Measurements from ENCODE around the gene TLN1.

The TLN1 gene, protein sequence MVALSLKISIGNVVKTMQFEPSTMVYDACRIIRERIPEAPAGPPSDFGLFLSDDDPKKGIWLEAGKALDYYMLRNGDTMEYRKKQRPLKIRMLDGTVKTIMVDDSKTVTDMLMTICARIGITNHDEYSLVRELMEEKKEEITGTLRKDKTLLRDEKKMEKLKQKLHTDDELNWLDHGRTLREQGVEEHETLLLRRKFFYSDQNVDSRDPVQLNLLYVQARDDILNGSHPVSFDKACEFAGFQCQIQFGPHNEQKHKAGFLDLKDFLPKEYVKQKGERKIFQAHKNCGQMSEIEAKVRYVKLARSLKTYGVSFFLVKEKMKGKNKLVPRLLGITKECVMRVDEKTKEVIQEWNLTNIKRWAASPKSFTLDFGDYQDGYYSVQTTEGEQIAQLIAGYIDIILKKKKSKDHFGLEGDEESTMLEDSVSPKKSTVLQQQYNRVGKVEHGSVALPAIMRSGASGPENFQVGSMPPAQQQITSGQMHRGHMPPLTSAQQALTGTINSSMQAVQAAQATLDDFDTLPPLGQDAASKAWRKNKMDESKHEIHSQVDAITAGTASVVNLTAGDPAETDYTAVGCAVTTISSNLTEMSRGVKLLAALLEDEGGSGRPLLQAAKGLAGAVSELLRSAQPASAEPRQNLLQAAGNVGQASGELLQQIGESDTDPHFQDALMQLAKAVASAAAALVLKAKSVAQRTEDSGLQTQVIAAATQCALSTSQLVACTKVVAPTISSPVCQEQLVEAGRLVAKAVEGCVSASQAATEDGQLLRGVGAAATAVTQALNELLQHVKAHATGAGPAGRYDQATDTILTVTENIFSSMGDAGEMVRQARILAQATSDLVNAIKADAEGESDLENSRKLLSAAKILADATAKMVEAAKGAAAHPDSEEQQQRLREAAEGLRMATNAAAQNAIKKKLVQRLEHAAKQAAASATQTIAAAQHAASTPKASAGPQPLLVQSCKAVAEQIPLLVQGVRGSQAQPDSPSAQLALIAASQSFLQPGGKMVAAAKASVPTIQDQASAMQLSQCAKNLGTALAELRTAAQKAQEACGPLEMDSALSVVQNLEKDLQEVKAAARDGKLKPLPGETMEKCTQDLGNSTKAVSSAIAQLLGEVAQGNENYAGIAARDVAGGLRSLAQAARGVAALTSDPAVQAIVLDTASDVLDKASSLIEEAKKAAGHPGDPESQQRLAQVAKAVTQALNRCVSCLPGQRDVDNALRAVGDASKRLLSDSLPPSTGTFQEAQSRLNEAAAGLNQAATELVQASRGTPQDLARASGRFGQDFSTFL (N-terminal part only)

DNA sequence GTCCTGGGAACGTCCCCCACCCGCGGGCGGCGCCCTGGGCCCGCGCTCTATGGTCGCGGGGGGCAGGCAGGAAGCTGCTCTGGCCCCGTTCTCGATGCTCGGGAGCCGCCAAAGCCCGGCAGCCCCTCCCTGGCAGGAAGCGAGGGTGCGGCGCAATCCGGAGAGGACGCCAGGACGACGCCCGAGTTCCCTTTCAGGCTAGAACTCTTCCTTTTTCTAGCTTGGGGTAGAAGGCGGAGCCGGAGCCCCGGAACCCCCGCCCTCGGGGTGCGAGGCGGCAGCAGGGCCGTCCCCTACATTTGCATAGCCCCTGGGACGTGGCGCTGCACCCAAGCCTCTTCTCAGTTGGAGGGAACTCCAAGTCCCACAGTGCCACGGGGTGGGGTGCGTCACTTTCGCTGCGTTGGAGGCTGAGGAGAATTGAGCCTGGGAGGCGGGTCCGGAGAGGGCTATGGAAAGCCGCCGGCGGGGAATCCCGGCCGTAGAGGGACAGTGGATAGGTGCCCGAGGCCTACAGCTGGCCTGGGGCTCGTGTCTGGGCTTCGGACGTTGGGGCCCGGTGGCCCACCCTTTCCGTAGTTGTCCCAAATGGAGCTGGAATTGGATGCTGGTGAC is at the start of gene TLN1, which contains the start of gene CREB3:
Gene TLN1, minus strand, starts transcription at position 11 of the 615 bp plus-strand sequence. CDS start 6,501 bp downstream, outside the sequence.
Gene CREB3, plus strand, starts transcription at position 482 of the 615 bp plus-strand sequence. Its CDS starts 107 bp downstream, at position 589.
- FAIRE-seq = peak; percentile 98

DNA sequence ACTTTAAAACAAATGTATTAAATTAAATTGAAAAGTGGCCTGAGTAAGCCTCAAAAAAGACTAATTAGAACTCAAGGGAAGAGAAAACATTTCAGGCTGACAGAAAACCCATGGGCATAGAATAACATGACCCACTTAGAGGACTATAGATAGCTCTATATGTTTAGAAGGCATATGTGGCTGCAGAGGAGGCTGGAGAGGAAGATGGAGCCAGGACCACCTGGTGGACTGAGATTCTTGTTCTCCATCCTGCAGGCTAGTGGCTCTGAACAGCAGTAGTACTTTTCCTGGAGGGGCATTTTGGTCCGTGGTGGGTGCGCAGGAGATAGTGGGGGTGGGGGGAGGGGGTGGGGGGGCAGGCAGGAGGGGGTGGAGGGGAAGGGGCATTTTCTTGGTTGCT is 49.1 kb upstream of the TLN1 start:
- no peak for FAIRE-seq

DNA sequence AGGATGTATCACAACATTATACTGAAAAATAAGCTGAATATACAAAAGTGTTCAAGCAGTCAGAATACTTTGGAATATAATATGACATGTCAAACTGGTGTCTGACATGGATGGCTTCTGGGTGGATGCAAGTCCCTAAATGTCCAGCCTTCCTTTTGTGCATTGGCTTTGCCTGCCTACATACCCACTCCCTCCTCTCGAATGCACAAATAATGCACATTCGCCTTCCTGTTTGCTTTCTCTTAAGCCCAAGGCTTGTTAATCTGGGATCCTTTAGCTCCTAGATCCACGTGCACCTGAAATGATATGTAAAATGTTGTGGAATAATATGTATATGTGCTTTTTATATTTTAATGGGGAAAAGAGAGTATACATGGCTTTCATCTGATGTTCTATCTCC is 46.5 kb upstream of the TLN1 start:
- no peak for FAIRE-seq

DNA sequence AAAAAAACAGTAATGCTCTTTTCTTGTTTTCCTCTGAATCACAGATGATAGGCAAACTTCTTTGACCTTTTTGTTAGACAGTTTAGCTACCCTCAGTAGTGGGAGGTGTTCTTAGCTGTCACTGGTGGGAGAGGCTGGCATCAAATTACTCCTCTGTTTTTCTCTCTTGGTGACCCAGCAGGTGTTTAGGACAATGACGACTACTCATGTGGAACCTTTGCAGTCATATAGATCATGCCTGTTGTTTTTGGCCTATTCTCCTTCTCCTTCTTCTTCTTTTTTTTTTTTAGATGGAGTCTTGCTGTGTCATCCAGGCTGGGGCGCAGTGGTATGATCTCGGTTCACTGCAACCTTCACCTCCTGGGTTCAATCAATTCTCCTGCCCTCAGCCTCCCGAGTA is 44.0 kb upstream of the TLN1 start:
- no peak for FAIRE-seq

DNA sequence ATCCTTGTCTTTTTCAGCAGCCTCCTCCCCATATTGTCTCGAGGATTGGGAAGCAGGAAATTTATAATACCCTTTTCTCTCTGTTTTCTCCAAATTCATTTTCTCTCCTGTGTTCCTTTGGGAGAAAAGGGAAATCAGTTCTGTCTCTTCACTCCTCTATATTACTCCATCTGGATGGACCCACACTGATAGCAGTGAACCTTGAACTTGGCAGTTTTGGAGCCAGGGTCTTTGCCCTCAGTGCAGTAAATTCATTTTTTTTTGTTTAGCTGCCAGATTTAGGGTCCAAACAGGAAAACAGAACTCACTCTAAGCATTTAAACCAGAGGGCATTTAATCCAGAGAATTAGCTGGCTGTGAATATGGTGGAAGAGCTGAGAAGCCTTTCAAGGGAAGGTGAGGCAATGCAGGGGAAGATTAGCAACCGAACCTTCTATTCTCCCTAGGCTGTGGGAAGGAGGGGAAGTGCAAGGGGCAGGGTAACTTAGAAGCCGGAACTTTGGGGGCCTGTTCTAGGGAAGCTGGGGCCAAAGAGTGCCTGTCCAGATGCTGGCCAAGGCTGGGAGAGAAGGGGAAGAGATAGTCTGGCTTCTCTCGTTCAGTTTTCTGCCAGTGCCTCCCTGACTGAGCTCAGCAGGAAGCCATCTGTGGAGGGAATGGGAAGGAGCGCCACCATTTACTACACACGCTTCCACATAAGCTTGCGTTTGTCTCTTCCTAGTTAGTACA is 43.1 kb upstream of the TLN1 start:
- FAIRE-seq = no peak

DNA sequence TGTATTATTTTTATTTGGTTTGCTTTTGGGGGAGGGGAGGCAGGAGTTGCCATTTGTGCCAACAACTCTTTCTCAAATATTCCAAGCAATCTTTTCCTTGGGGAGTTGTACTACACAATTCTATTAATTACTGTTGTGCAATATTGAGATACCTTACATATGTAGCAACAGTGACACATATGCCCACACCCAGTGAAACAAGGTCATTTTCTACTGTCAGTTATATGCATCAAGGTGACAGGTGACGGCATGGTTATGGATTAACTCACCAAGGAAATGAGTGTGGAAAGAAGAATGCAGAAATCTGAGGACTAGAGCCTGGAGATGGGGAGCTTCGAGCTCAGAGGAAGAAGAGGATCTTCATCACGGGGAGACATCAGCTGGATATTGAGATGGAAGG is 39.9 kb upstream of the TLN1 start:
- no peak for FAIRE-seq

DNA sequence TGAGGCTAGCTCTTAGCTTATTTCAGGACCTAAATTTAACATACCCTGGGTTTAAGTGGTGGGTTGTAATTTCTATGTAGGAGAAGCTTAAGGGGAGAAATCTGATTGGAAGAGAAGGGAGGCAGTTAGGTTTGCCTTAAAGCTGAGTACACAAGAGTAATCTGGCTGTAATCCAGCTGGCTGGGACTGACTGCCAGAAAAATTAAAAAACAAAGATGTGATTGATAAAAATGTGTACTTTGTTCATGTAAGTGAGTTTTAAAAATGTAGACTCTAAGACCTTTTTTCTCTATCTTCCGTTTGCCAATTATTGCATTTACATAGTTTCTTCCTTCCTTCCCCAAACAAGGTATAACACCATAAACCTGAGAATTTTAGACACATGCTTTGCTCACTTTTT is 39.5 kb upstream of the TLN1 start:
- FAIRE-seq = no peak

DNA sequence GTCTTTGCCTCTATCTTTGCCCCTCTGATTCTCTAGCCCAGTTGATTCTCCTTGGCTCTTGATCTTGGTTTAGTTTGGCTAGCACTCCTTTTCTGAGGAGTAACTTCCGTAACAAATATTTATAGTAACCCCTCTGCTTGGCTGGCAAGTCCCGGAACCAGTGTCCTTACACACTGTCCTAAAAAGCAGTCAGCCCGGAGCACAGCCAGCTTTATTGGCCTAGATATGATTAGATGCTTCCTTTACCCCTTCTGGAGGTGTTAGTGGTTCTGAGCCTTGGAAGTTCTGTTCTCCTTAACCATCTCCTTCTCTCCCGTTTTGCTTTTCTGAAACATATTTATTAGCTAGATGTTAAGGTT is 39.1 kb upstream of the TLN1 start:
- no peak for FAIRE-seq

DNA sequence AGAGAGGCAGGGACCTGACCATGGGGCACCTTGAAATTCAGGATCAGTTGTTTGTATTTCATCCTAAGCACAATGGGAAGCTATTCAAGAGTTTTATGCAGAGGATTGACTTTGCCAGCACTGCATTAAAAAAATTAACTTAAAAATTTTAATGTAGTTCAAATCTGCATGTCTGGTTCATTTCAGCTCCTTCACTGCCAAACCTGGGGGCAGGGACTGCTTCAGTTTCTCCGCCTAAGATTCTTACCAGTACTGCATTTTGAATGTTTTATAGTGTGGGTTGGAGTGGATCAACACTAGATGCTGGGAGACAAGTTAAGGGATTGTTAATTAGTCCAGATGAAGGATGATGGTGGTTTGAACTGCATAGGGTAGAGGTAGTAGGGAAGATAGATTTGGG is 37.8 kb upstream of the TLN1 start:
- no peak for FAIRE-seq

DNA sequence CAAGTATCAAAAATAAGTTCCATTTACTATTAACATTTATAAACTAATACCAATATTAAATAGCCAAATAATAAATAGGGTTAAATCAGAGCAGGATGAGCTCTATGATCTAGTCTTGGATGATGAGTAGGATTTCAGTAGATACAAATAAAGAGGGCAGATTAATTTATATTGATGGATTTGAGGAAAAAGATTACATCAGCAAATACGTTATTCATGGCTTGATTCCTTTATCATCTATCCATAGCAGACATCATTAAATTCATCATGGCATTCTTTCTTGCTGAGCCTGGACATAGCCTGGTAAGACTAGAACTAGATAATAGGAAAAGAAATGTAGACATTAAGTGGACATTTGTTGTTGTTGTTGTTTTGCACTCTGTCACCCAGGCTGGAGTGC is 35.5 kb upstream of the TLN1 start:
- no peak for FAIRE-seq

DNA sequence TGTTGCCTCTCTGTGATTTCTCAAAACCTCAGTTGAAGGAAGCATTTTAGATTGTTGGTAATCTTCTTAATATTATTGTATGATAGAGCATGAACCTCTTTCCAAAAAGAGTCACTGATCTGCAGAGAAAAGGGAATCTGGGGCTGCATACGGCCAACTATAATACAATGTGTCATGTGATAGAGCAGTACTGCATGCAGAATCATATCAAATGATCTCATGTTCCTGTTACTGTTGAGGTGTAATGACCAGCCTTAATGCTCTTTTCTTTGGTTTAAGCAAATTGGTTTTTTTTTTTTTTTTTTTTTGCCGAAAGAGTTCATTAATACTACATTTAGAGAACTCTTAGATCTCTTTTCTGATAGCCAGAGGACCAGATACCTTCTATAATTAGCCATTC is 35.0 kb upstream of the TLN1 start:
- FAIRE-seq = no peak

DNA sequence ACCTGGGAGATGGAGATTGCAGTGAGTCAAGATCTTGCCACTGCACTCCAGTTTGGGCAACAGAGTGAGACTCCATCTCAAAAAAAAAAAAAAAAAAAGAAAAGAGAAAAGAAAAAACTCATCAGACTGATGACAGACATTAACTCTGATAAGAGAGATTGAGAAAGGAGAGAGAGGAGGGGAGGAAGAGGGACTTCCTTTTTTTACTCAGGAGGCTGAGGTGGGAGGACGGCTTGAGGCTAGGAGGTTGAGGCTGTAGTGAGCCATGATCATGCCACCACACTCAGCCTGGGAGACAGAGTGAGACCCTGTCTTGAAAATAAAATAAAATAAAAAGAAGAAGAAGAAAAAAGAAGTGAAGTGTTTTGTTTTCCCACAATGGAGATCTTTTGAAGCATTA is 31.8 kb upstream of the TLN1 start:
- FAIRE-seq = no peak

DNA sequence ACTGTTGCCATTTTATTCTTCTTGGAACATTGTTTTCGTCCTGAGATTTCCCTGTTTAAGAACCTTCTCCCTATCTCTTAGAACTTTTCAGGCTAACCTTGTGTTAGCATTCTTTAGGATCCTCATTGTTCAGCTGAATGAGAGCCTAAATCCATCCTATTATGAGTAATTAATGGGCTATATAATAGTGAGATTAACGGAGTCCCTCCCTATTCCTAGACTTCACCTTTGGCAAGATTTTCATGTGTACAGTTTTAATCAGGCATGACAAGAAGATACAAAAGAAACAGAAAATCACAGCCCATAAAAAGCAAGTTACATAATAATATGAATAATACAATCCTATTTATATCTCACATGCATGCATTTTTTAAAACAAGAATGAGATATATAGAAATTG is 31.2 kb upstream of the TLN1 start:
- no peak for FAIRE-seq

DNA sequence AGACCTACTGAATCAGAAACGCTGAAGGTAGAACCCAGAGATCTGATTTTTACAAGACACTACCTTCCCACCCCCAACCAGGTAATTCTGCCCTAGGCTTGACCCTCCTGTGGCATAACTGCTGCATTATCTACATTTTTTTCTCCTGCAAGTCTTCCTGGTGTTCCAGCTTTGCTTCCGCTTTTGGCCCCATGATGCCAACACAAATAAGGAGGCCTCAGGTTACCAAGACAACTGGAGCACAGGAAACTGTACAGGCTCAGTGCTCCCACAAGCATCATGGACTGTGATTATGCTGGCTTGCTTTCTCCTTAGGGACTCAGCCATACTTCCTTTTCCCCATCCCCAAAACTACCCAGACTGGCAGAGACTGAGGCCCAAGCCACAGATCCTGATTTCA is 28.7 kb upstream of the TLN1 start:
- FAIRE-seq = no peak

DNA sequence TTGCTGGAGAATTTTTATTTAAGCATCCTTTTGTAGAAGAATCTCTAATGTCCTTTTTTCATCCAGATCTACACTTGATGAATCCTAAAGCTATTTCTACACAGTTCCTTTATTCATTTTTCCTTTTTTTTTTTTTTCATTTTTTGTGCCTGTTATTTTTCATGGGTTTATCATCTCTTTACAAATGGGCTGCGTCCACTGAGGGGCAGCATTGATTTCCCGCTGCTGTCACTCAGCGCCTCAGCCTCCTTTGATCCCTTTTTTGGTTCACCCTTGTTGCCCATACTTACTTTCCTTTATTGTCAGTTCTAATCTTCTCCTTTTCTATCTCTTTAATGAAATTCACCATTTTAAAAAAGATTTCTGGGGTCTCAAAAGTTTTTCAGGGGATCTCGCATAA is 27.8 kb upstream of the TLN1 start:
- no peak for FAIRE-seq

DNA sequence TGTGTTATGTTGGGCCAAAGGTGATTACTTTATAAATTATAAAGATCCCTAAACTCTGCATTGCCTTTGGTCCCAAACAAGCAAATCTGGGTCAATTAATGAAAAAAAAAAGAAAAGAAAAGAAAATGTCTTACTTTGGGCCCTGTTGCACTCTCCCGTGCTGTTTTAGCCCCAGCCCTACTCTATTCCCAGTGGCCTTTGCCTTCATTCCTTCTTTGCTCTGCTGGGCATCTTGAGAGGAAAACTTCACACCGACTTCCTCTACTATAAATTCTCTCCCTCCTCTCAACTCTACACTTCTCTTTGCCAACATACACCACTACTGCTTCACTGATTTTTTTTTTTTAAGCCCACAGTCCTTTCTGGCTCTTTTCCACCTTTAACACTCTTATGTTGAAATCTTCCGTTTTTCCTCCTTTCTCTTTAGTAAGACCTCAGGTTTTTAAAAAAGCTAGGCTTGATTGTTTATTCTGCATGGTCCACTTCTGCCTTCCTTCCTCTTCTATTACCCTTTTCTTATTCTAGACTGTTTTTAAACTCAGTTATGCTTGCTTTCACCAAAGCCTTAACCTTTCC is 26.6 kb upstream of the TLN1 start:
- FAIRE-seq = no peak

DNA sequence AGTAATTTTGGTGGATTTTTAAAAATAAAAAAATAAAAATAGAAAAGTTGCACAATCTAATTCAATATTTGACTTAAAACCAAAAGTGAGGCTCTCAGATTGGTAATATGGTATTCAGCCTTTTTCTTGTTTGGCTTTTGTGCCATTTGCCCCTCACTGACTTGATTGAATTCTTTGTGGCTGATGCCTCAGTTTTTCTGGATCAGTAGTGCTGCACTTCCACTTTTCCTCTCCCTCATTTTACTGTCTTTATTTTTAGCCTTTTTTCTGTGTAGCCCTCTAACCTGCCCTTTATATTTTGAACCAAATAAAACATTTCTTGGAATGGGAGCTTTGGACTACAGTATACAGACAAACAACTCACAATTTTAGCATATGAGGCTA is 25.9 kb upstream of the TLN1 start:
- FAIRE-seq = no peak

DNA sequence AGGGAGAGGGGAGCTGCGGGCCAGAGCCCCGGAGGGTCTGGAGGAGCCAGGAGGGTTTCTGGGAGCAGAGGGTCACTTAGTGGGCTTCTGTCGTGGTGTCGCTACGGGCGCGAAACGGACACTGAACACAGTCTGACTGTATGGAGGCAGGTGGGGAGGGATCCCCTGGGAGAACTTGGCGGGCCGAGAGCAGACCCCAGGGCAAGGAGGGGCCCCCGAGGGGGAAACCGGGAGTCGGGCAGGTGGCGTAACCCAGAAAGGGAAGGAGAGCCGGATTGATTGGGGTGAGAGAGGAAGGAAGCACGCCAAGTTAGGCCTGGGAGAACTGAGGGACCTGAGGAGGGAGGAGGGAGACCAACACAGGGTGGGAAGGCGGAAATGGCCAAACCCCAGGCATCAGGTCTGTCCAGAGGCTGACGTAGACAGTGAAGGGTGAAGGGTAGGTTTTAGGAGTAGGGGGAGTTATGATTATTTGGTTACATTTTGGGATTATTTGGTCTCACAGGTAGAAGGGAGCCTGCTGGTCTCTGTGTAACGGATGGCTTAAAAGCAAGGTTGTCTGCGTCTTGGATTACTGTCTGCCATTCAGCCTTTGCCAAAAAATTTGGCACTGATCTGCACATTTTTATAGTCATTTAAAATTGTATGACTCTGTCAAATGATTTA is 25.4 kb upstream of the TLN1 start:
- no peak for FAIRE-seq

DNA sequence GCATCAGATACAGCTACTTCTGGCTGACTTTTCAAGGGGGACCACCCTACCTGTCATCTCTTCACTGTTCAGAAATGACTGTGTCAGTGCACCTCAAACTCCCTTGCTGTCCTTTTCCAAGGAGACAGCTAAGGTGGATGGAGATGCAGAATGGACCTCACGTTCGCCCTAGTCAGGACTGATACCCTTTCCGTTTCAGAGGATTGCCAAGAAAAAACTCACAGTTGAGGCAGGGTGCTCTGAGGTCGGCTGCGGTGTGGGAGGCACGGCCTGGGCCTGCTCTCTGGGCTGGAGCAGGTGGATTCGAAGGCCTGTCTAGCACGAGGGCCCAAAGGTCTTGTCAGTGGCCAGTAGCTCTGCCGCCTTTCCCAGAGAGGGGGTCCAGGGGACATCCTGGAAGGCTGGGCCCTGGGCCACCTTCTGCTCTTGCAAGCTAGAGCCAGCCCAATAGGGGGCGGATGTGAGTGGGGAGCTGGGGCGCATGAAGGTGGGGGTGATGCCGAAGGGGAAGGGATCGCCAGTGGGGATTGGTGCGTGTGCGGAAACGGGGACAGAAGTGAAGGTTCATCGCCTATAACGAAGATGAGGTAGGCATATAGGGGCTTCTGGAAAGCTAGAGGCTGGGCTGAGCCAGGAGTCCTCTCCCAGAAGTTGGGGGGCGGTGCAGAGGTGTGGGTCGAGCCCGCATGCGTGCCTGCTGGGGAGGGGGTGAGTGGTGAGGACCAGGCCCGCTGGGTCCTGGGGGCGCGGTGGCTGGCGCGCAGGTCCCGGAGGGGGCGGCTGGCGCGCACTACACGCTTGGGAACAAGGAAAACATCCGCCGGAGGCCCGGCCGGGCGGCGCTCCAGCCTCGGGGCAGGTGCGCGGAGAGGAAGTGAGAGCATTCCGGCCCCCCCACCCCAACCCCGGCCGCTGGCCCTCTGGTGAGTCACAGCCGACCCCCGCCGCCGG is 24.6 kb upstream of the TLN1 start:
- FAIRE-seq = no peak

DNA sequence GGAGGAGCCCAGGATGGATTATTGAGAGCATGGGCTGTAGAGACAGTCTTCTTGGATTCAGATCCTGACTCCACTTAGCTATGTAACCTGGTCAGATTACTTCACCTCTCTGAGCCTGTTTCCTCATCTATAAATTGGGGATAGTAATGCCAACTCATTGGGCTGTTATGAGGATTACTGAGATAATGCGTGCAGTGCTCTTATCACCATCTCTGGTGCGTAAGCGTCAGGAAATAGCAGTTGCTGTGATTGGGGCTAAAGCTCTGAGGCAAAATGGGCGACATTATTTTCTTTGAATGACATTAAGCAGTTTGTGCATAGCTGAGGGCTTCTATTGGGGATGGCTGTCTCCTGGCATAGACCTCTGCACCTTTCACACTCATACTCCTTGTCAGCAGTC is 23.1 kb upstream of the TLN1 start:
- FAIRE-seq = no peak
